ENCODE results near the gene COX17.
"Not testable (repeated sequence)": the region's sequence is repeated elsewhere in the genome, so short reads cannot be mapped to it uniquely, and the experiment has no call there.

Gene COX17

GRCh38 chr3:119676771-119677640 lies at the start of gene COX17:
Gene COX17, minus strand, starts transcription at chr3:119677406. Its CDS starts 96 bp downstream, at chr3:119677310.
- DNase-seq = peak; percentile 93

GRCh38 chr3:119726909-119727308 lies 49.7 kb upstream of the COX17 start:
- no peak for DNase-seq

DNA sequence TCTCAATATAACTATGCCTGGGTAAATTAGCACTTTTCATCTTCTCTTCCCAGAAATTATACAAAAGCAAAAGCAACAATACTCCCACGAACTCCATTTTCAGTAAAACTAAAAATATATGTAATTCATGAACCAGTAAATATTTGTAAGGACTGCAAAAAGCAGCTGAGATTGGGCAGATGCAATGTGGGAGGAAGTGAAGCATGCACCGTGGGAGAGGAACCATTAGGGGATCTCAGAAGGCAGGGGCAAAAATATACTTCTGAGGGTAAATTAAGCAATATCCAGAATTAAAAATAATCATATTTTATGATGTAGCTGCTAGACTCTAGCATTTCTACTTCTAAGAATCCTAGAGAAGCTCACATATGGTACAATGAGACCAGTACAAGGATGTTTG lies 45.8 kb upstream of the COX17 start:
- DNase-seq = no peak

DNA sequence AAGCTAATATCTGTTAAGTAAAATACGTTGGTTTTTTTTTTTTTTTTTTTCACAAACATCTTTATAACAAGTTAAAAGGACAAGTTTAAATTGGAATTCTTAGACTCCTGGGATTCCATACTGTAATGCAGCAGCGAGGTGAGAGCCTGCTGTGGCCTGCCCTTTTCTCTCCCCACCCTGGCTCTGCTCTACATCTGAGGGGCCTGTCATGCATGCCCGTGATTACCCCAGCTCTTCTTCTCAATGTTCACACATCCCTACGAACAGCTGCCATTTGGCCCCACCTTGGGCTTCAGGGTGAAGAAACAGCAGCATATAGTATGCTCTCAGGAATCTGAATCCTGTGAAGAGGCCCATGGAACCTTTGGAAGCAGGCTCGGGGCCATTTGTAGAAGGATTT lies 40.3 kb upstream of the COX17 start:
- DNase-seq = no peak

DNA sequence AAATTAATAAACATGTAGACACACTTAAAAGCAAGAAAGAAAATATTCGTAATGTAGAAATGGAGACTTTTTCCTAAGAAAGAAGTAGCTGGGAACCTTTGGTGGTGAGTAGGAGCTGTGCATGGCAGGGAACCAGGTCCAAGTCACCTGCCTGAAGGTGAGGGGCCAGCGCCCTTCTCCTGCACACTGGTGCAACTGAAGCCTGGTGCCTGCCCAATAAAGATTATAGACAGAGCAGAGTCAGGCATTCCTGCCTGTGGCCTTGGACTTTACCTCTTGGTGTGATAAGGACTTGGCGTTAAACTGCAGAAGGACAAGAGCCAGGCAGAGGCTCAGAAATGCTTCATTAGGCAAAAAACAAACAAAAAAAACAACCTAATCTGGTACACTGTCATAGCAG lies 39.8 kb upstream of the COX17 start:
- DNase-seq = no peak

DNA sequence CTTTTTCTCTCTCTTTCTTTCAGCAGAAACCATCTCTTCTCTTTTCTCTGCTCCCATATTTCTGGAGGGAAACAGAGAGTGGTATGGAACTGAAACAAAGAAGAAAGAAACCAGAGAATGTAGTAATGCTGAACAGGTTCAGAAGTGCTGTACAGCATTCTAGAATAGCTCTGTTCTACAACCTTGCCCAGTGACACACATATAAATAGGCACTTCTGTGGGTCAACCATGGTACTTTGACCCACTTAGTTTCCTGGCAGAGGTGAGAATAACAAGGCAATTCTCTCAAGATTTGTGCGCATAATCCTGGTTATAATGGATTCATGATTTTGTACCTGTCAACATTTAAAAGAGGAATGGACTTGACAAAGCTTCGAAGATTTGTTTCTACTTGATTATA lies 37.9 kb upstream of the COX17 start:
- no peak for DNase-seq

GRCh38 chr3:119703820-119704531 lies 26.8 kb upstream of the COX17 start:
- no peak for DNase-seq

DNA sequence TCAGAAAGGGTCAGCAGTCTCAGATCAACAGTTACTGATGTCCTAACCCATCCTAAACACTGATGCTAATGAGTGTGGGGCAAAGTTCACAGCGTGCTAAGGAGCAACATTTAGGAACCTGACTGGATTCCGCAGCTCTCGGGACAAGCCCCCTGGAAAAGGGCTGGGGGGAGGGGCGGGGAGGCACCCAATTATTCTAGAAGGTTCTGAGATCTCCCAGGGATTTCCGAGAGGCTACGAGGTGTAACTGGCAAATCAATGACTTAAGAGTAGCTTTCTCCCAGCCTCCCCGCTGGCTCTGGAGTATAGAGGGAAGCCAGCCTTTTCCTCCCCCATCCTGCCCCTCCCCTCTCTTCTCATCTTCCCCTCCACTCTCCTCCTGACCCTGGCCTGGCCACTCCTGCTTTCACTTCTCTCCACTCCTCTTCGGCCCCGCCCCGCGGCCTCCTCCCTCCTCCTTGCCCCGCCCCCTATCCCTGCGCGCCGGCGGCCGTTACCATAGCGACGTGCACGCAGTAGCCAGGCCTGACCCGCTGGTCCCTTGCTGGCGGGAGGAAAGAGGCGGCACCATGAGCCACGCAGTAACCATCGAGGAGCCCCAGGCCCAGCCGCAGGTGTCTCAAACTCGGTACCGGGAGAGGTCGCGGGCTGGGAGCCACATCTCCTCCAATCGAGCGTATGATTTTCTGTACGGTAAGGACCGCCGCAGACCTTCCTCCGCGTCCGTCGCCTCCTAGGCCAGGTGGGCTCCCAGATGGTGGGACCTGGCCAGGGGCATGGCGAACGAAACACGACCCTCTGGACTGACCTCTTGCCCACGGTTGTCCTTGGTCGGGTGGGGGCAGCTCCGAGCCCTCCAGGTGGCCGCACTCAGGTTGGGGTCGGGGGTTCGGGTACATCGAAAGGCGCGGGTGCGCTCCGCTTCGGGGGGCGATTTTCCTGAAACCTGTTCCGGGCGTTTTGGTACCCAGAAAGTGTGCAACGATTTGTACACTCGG lies 25.6 kb upstream of the COX17 start, which contains the start of gene CFAP91:
CFAP91 (plus strand) TSS at position 493 of the 998 bp plus-strand sequence; CDS start at position 570, 77 bp downstream.
- DNase-seq = peak; percentile 80

DNA sequence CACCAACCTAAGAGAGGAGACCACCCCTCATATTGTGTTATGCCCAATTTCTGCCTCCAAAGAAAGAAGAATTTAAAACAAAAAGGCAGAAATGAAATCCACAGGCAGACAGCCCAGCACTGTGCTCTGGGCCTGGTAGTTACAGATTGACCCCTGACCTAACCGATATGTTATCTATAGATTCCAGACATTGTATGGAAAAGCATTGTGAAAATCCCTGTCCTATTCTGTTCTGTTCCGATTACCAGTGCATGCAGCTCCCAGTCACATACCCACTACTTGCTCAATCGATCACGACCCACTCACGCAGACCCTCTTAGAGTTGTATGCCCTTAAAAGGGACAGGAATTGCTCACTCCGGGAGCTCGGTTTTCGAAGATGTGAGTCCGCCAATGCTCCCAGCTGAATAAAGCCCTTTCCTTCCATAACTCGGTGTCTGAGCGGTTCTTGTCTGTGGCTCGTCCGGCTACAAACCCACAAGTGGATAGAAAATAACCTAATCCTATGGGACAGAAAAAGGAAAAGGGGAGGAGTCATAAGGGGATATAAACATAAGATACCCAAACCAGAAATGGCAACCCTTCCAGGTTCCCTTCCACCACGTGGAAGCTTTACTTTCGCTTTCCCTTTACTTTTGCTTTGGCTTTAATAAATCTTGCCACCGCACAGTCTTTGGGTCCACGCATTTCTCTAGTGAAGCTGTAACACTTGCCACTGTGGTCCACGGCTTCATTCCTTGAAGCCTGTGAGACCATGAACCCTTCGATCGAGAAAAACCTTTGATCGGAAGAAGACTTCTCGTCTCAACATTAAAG lies 23.9 kb upstream of the COX17 start:
- no peak for DNase-seq

DNA sequence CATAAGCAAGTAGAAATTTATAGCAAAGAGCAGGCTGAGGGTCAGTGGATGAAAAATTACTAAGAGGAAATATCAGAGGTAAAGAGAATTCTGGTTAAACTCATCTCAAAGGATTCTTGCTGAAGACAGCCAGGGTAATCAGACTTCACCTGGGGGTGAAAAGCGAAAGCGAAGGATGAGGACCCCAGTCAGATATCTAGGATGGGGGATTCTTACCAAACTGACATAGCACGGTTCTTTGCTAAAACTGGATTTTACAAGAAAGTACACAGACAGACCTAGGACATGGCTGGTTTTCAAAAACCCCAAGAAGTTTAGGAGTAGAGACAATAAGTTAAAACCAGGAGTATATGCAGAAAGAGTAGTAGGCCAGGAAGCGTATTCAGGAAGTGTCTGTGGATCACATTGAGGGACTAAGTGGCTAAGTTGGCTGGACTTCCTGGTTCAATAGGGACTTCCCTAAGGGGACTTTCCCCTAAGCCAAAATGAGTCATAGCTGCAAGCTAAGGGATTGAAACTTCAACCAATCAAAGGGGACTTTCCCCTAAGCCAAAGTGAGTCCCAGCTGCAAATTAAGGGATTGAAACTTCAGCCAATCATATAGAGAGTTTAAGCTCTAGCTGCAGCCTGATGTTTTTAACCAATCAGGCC lies 23.2 kb upstream of the COX17 start:
- DNase-seq = no peak

DNA sequence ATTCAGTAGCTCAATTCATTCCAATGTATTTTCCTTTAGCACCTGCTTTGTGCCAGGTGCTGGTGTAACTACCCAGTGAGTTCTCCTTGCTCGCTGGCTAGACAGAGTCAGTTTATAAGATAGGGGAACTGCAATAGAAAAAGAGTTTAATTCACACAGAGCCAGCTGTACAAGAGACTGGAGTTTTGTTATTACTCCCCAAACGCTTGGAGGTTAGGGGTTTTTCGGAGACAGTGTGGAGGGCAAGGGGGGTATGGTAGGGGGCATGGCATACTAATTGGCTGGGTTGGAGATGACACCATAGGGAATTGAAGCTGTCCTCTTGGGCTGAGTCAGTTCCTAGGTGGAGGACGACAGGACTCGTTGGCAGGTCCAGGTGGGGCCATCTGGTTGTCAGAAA lies 20.2 kb upstream of the COX17 start:
- DNase-seq = no peak

DNA sequence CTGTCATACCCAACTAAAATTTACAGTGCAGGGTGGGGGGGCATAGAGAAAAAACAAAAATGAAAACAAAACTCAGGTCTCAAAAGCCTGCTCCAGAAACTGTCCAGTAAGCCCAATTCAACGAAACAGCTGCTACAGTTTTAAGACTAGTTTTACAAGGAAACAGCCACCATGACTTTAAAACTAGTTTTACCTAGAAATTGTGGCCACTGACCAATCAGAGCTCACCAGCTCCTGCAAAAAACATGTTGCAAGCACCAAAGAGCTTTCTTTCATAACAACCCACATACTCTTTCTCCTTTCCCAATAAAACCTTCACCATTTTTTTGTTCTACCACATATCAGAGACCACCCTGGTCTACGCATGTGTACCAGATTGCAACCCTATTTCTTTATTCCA lies 18.3 kb upstream of the COX17 start:
- no peak for DNase-seq

DNA sequence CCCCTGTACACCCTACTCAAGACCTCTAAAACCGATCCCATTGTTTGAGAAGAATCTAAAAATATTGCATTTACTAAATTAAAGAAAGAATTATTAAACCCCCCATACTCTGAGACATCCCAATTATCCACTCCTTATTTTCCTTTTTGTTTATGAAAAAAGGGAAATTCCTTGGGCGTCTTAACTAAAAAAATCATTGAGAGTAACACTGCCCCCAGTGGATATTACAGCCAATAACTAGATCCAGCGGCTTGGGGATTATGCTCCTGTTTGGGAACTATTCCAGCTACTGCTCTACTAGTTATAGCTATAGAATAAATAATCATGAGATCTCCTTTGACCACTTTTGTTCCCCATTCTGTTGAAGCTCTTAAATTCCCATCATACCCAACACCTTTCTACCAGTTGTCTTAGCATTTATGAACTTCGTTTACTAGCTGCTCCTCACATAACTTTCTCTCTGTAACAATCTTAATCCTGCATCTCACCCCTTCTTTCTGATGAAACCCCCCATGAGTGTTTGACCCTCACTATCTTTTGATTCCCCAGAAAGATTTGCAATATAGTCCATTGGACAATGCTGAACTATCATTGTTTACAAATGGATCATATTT lies 12.9 kb upstream of the COX17 start:
- no peak for DNase-seq

DNA sequence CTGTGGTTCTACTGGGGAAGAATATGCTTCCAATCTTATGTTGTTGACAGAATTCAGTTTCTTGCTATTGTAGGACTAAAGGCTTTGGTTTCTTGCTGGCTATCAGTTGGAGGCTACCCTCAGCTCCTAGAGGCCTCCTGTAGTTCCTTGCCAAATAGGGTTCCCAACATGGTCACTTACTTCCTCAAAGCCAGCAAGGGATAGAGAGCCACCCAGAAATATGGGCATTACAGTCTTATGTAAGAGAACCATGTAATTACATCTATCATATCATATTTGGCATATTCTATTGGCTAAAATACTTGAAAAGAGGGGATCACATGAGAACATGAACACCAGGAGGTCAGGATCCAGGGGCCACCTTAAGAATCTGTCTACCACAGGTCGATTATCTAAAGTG lies 6.2 kb upstream of the COX17 start:
- no peak for DNase-seq

GRCh38 chr3:119681279-119681678 lies 4.1 kb upstream of the COX17 start:
- no peak for DNase-seq

- DNase-seq = no peak
These were observed 2.7 kb upstream of the COX17 start for GRCh38 chr3:119679874-119680273.

GRCh38 chr3:119678209-119678608 lies 1.0 kb upstream of the COX17 start:
- DNase-seq = not testable (repeated sequence)

DNA sequence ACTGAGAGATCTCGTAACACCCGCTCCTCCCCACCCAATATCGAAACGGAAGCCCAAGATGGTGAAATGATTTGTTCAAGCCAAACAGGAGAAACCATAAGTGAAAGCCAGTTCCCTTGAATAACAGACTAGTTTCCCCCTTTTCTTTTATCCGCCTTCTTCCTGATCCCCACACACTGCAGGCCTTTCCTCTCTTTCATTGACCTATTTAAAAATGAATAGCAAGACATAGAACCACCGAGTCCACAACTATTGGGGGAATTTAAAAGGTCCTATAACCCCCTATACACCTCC lies 382 bp upstream of the COX17 start:
- no peak for DNase-seq

GRCh38 chr3:119676020-119676419 lies 1.2 kb downstream of the COX17 start:
- DNase-seq = no peak

DNA sequence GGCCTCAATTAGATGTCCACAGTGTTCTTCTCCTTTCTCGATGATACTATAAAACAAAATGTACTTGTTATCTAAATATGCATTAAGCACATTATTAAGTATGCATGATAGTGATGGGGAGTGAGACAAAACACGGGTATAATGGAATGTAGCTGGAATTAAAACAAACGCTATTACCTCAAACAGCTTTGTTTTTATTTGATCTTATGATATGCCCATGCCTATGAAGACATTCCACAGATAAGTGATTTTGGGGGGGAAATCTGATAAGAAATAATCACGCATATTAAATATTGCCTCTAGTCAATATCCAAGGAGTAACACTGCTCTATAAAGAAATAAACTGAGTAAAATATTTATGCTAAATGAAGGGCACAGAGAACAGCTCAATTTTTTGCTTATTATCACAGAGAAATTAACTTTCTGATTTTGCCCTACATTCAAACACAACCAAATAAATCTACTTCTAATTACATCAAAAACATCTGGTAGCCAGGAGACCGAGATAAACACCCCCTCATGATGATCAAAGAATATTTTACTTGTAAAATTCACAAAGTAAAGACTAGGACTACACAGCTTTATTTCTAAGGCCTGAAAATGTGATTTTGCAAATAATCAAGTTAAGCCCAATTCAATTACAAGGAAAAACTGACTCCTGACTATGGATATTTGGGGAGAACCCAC lies 1.9 kb downstream of the COX17 start:
- DNase-seq = no peak

- DNase-seq = no peak
These were observed 3.3 kb downstream of the COX17 start for GRCh38 chr3:119673875-119674274.
